Endothelial cell of umbilical vein (primary cell): ENCODE data around the gene MARK1. TPM values are rescaled to one million over a fixed set of nuclear protein-coding genes. Genes with fewer than 3 reads are reported as not detected.

Experiments used
- BruUV-seq: library from RNA; stranded (reverse); fragments of 400-500 nt; replicated peaks from 2 replicates; lab custom pipeline; 2021; lab: Mats Ljungman, UMichigan
- CTCF ChIA-PET: fragments of 300-600, 350-600 bp; sonication (Branson Sonifier 250); formaldehyde crosslinking; loops from one replicate; lab custom pipeline; 2021; ENCODE audit warnings: antibody characterized with exemption, inconsistent platforms; lab: Charles Lee
- POLR2A ChIA-PET: fragments of 300-600, 350-600 bp; sonication (Branson Sonifier 250); formaldehyde crosslinking; loops from one replicate; lab custom pipeline; 2021; ENCODE audit warnings: antibody characterized with exemption, inconsistent platforms; lab: Charles Lee
- DNase-seq: peaks from one replicate; pipeline ENCODE4 v3.0.0-alpha.2; 2011; ENCODE audit warnings: low read depth, low spot score
- FAIRE-seq: peaks from 2 replicates; lab custom pipeline; 2011; peaks lifted over from hg19 to GRCh38; lab: Jason Lieb, UNC
- H2AFZ ChIP-seq: 2 replicates; pipeline ENCODE4 v1.6.0; 2012; ENCODE audit warnings: low read depth, low read length, control low read depth, inconsistent platforms
- H3K27ac ChIP-seq: 2 replicates; pipeline ENCODE4 v1.5.1; 2011; ENCODE audit warnings: low read depth, mild to moderate bottlenecking, control low read depth, low read length, moderate library complexity; ENCODE audit not compliant: insufficient read depth
- H3K27me3 ChIP-seq, 2 experiments: 2 replicates each; pipeline versions ENCODE4 v1.6.0 to v1.6.1; 2011; ENCODE audit warnings: low read length in 2 of 2, mixed read lengths in 1 of 2; ENCODE audit not compliant: control insufficient read depth in 2 of 2, insufficient read depth in 2 of 2
- H3K36me3 ChIP-seq, 2 experiments: 2 replicates in 1 of 2; 3 replicates in 1 of 2; pipeline ENCODE4 v1.5.1; 2011; ENCODE audit warnings: low read length in 2 of 2, mild to moderate bottlenecking in 1 of 2, moderate library complexity in 1 of 2; ENCODE audit not compliant: control insufficient read depth in 2 of 2, insufficient read depth in 2 of 2; ENCODE audit errors: extremely low read depth in 1 of 2
- H3K4me1 ChIP-seq: 3 replicates; pipeline ENCODE4 v1.5.1; 2011; ENCODE audit warnings: mild to moderate bottlenecking, low read length; ENCODE audit not compliant: control insufficient read depth, insufficient read depth; ENCODE audit errors: extremely low read depth
- H3K4me2 ChIP-seq: 2 replicates; pipeline ENCODE4 v1.6.1; 2011; ENCODE audit warnings: low read length, control low read depth, mixed read lengths; ENCODE audit not compliant: insufficient read depth
- H3K4me3 ChIP-seq, 3 experiments: fragments of 200-600 bp in 1 of 3; sonication (generic), shearing (Covaris generic) in 1 of 3; replicated peaks in 1 of 3; 2 replicates each; pipeline ENCODE4 v1.5.1; 2011 to 2016; ENCODE audit warnings: control low read depth in 3 of 3, low read length in 3 of 3, mild to moderate bottlenecking in 2 of 3, inconsistent platforms in 1 of 3, low read depth in 1 of 3, moderate library complexity in 1 of 3; ENCODE audit not compliant: insufficient read depth in 1 of 3
- H3K79me2 ChIP-seq: 2 replicates; pipeline ENCODE4 v1.6.0; 2012; ENCODE audit warnings: low read length, inconsistent platforms; ENCODE audit not compliant: control insufficient read depth, insufficient read depth
- H3K9ac ChIP-seq: replicated peaks from 2 replicates; pipeline ENCODE3; 2011; ENCODE audit warnings: low read length, control low read depth; ENCODE audit not compliant: insufficient read depth; ENCODE audit errors: extremely low read depth
- H3K9me1 ChIP-seq: replicated peaks from 3 replicates; pipeline ENCODE4 v1.6.0; 2011; ENCODE audit warnings: mild to moderate bottlenecking, low read length; ENCODE audit not compliant: control insufficient read depth, insufficient read depth; ENCODE audit errors: extremely low read depth
- H3K9me3 ChIP-seq: replicated peaks from 2 replicates; pipeline ENCODE4 v1.5.1; 2012; ENCODE audit warnings: low read length, inconsistent platforms; ENCODE audit not compliant: control insufficient read depth, insufficient read depth
- H4K20me1 ChIP-seq: replicated peaks from 2 replicates; pipeline ENCODE3; 2011; ENCODE audit warnings: mild to moderate bottlenecking, low read length; ENCODE audit not compliant: control insufficient read depth, insufficient read depth; ENCODE audit errors: extremely low read depth
- CTCF ChIP-seq, 2 donors: IDR thresholded peaks; 1 replicate in 1 of 2; 2 replicates in 1 of 2; pipeline ENCODE4 v1.5.1; 2011; ENCODE audit warnings: low read length in 2 of 2, mild to moderate bottlenecking in 2 of 2, moderate library complexity in 2 of 2, control low read depth in 1 of 2, inconsistent platforms in 1 of 2, low read depth in 1 of 2; ENCODE audit not compliant: insufficient read depth in 1 of 2; ENCODE audit errors: extremely low read depth in 1 of 2
- EZH2 ChIP-seq: IDR thresholded peaks from 2 replicates; pipeline ENCODE4 v1.6.1; 2012; ENCODE audit warnings: borderline replicate concordance, low read depth, mild to moderate bottlenecking, moderate library complexity, low read length, inconsistent platforms; ENCODE audit not compliant: severe bottlenecking
- FOS ChIP-seq: IDR thresholded peaks from 2 replicates; pipeline ENCODE4 v1.6.1; 2011; ENCODE audit warnings: mild to moderate bottlenecking, low read length, moderate library complexity, borderline replicate concordance; ENCODE audit not compliant: insufficient read depth
- GATA2 ChIP-seq: IDR thresholded peaks from 2 replicates; pipeline ENCODE4 v1.7.0; 2011; ENCODE audit warnings: low read depth, mild to moderate bottlenecking, moderate library complexity, mixed read lengths, low read length; ENCODE audit not compliant: insufficient read length, insufficient read depth
- JUN ChIP-seq: IDR thresholded peaks from 2 replicates; pipeline ENCODE4 v1.6.1; 2011; ENCODE audit warnings: borderline replicate concordance, low read depth; ENCODE audit not compliant: insufficient read length, insufficient read depth
- MYC ChIP-seq: IDR thresholded peaks from one replicate; pipeline ENCODE4 v1.6.1; 2011; ENCODE audit warnings: mild to moderate bottlenecking, low read depth, low read length
- POLR2A ChIP-seq: IDR thresholded peaks from 2 replicates; pipeline ENCODE4 v1.6.1; 2012; ENCODE audit warnings: low read depth, mild to moderate bottlenecking, control low read depth, low read length
- POLR2AphosphoS5 ChIP-seq: IDR thresholded peaks from 2 replicates; pipeline ENCODE4 v1.6.1; 2012; ENCODE audit warnings: low read depth, mild to moderate bottlenecking, control low read depth, low read length, moderate library complexity; ENCODE audit not compliant: insufficient read depth
- dilution Hi-C: fragments of 300-500 bp; cut with MboI; formaldehyde crosslinking; loops from one replicate; pipeline ENCODE4 v1.15.0; 2019; ENCODE audit warnings: low sequenced_read_pairs; ENCODE audit not compliant: extremely low pct_ligation_motif_present
- intact Hi-C: fragments of 100-400 bp; cut with micrococcal nuclease; formaldehyde crosslinking; loops from one replicate; pipeline ENCODE4 v1.10.0; 2022
- polyA plus RNA-seq, 4 experiments: library from polyadenylated mRNA; depleted of rRNA in 3 of 4; stranded (reverse) in 3 of 4; unstranded in 1 of 4; fragments of >200 nt; gene quantifications; 2 replicates each; pipeline versions ENCODE4 v1.2.1 to v1.2.3, GENCODE V29; 2011 to 2012; ENCODE audit warnings: missing spikeins in 1 of 4
- total RNA-seq: library from RNA; stranded (reverse); gene quantifications from 2 replicates; pipeline ENCODE4 v1.2.3, GENCODE V29; 2021
- TF ChIP-seq, protein P1 (sequence below): IDR thresholded peaks from 2 replicates; pipeline ENCODE4 v1.6.1; 2011; ENCODE audit not compliant: insufficient read depth, insufficient read length

MARK1 gene
- total and polyA plus RNA-seq, 2 donors (not counting 3 experiments of a cell fraction or from before 2014, with no cell fraction given), result 1.2 to 5.5 TPM

- Histone ChIP-seq H3K36me3 (no peaks in the 10 kb centered on the region), H4K20me1 (no peaks in the 10 kb centered on the region), H3K27me3 (peaks cover 16 to 30% of the 10 kb centered on the region in 2 experiments), H3K4me2 (no peak overlapping the region), H3K79me2 (no peaks in the 10 kb centered on the region), H3K9me1 (no peaks in the 10 kb centered on the region), H2AFZ (no peak overlapping the region), H3K27ac (no peak overlapping the region), H3K4me3 (no peak overlapping the region), H3K9ac (no peak overlapping the region), H3K4me1 (no peaks in the 10 kb centered on the region), H3K9me3 (no peaks in the 10 kb centered on the region)
- DNase-seq (no peak), FAIRE-seq (no peak)
- TF ChIP-seq GATA2 (no peak), CTCF (IDR thresholded peaks at IDR 0.05; ENCODE audit: extremely low read depth in 1 of 2, insufficient read depth in 1 of 2, low read depth in 1 of 2, low read length in 2 of 2) (no peak), FOS (no peak), POLR2A (no peak), POLR2AphosphoS5 (no peak), JUN (no peak), EZH2 (no peak), MYC (no peak)
- TF ChIP-seq, protein P1, sequence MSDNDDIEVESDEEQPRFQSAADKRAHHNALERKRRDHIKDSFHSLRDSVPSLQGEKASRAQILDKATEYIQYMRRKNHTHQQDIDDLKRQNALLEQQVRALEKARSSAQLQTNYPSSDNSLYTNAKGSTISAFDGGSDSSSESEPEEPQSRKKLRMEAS, result no peak
- ChIA-PET POLR2A (no interaction called here), CTCF (interaction anchor here (0.9 kb wide), 1 partner anchor 18 kb away, joined by 3 read pairs; no protein-coding TSS in a partner anchor)
- intact Hi-C loops, result no loop called here
- no TSS peak for BruUV-seq
- dilution Hi-C loops, result no loop called here
Observed at GRCh38 chr1:220521778-220522177, 6.2 kb upstream of the MARK1 start.
